HCT116 (cell line): ENCODE measurements around the gene NSG1.

Source experiments
- EZH2 ChIP-seq: fragments of 200-600 bp; sonication (generic); IDR thresholded peaks from 2 replicates; pipeline ENCODE4 v1.6.1; 2017; ENCODE audit warnings: antibody characterized with exemption, mixed run types
- EZH2phosphoT487 ChIP-seq: fragments of 200-600 bp; IDR thresholded peaks from 2 replicates; pipeline ENCODE4 v1.6.1; 2018; ENCODE audit warnings: antibody characterized with exemption, borderline replicate concordance
- POLR2A ChIP-seq: IDR thresholded peaks from 2 replicates; pipeline ENCODE4 v1.7.0; 2011; ENCODE audit warnings: borderline replicate concordance; ENCODE audit not compliant: insufficient read depth, insufficient read length; ENCODE audit errors: extremely low read depth
- POLR2AphosphoS5 ChIP-seq: IDR thresholded peaks from 2 replicates; pipeline ENCODE4 v1.6.1; 2011; ENCODE audit warnings: mild to moderate bottlenecking, low read depth, low read length, moderate library complexity
- ZFX ChIP-seq: fragments of 450-650 bp; IDR thresholded peaks from 2 replicates; pipeline ENCODE4 v1.6.1; 2017
- TF ChIP-seq, protein P1 (sequence below), 3 experiments: fragments of 200-600 bp in 1 of 3; sonication (generic) in 1 of 3; IDR thresholded peaks in 2 of 3; conservative IDR thresholded peaks in 1 of 3; 2 replicates each; pipeline ENCODE4 v1.5.1; 2012 to 2017; ENCODE audit warnings: low read depth in 2 of 3, low read length in 2 of 3, antibody characterized with exemption in 1 of 3, borderline replicate concordance in 1 of 3, control low read depth in 1 of 3, mild to moderate bottlenecking in 1 of 3, mixed read lengths in 1 of 3, mixed run types in 1 of 3, moderate library complexity in 1 of 3; ENCODE audit not compliant: insufficient read depth in 1 of 3
- TF ChIP-seq, protein P2 (sequence below): IDR thresholded peaks from 2 replicates; pipeline ENCODE4 v1.6.1; 2012

DNA sequence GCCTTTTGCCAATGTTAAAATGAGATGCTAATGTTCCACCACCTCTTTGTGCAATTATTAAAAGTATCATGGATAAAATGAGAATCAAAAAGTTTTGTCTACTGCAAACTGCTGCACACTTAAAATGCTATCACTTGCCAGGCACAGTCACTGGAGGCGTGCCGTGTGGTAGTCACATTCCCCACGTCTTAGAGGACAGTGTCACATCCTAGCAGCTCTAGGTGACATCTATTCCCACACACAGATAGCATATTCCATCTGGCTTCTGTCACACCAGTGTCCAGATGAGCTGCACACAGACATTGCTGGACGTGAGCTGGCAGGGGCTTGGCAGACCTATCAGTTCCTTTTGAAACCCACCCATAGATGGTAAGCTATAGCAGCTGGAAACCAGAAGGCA is 47.0 kb downstream of the NSG1 start:
- TF ChIP-seq EZH2phosphoT487 = no peak
- no peak for TF ChIP-seq POLR2A
- TF ChIP-seq, protein P1, sequence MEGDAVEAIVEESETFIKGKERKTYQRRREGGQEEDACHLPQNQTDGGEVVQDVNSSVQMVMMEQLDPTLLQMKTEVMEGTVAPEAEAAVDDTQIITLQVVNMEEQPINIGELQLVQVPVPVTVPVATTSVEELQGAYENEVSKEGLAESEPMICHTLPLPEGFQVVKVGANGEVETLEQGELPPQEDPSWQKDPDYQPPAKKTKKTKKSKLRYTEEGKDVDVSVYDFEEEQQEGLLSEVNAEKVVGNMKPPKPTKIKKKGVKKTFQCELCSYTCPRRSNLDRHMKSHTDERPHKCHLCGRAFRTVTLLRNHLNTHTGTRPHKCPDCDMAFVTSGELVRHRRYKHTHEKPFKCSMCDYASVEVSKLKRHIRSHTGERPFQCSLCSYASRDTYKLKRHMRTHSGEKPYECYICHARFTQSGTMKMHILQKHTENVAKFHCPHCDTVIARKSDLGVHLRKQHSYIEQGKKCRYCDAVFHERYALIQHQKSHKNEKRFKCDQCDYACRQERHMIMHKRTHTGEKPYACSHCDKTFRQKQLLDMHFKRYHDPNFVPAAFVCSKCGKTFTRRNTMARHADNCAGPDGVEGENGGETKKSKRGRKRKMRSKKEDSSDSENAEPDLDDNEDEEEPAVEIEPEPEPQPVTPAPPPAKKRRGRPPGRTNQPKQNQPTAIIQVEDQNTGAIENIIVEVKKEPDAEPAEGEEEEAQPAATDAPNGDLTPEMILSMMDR (IDR thresholded peaks at IDR 0.05 in 2 of 3, conservative IDR thresholded peaks at IDR 0.05 in 1 of 3; ENCODE audit: borderline replicate concordance in 1 of 3, insufficient read depth in 1 of 3, low read depth in 2 of 3, low read length in 2 of 3) = no peak
- TF ChIP-seq EZH2 = no peak
- TF ChIP-seq ZFX = no peak
- TF ChIP-seq, protein P2, sequence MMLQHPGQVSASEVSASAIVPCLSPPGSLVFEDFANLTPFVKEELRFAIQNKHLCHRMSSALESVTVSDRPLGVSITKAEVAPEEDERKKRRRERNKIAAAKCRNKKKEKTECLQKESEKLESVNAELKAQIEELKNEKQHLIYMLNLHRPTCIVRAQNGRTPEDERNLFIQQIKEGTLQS = no peak
- TF ChIP-seq POLR2AphosphoS5 = no peak
